GM18951 (cell line): ENCODE results near the gene ATXN7L1.

Experiments
- POLR2A ChIP-seq: IDR thresholded peaks from 4 replicates; pipeline ENCODE4 v1.6.1; 2011; ENCODE audit warnings: mild to moderate bottlenecking; ENCODE audit not compliant: insufficient read length, insufficient read depth; ENCODE audit errors: extremely low read depth
- in situ Hi-C: fragments of 300-500 bp; cut with MboI; formaldehyde crosslinking; loops from one replicate; pipeline ENCODE4 v1.12.0; 2022; ENCODE audit warnings: low sequenced_read_pairs, mixed read lengths, inconsistent platforms; ENCODE audit not compliant: unreplicated experiment

Gene ATXN7L1

DNA sequence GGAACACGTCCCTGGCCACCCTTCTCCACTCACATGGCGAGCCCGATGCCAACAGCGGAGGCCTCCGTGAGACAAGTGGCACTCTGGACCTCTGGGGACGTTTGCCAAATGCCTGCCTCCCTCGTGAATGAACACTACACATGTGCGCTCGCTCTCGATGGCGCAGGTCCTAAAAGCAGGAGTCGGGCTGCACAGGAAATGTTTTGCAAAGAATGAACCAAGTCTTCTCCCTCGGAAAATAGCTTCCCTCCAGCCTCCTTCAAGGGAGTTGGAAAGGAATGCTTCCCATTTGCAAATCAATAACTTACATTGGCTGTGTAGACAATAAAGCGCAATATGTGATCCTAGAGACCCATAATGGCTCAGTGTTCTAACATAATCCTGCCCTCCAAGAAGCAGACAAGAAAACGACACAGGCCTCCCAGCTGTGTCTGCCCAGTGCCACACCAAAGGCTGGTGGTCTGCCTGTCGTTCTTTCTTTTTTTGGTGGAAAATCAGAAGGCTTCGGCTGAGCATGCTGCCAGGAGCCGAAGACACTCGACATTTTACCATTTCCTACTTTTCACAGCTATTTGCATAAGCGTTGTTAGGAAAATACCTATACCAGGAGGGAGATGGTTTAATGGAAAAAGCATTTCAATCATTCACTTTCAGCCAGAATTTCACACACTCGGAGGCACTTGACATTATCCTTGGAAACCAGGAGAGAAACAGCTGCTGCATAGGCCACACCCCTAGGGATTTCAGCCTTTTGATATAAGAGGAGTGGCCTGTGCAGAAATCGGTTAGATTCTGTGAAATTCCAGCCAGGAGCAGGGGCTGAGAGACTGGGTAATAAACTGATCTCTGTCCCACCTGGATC is 38.4 kb downstream of the ATXN7L1 start:
- TF ChIP-seq POLR2A, result no peak
- in situ Hi-C loops, result no loop called here

DNA sequence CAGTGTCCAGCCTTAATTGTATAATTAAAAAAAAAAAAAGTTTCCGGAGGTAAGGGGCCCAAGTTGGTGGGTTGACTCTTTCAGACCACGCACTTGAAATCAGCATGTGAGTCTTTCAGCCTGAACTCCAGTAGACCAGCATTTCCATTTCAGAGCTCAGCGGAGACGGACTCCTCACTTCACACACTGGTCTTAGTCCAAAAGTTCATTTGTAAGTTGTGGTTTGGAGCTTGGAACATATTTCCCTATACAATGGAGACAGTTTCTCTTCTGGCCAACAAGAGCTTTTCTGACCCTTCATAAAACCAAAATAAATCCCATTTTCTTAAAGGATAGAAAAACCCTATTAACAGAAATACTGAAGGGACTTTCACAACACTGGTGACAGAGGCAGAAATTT is 41.0 kb downstream of the ATXN7L1 start:
- in situ Hi-C loops, result no loop called here
- TF ChIP-seq POLR2A, result no peak

DNA sequence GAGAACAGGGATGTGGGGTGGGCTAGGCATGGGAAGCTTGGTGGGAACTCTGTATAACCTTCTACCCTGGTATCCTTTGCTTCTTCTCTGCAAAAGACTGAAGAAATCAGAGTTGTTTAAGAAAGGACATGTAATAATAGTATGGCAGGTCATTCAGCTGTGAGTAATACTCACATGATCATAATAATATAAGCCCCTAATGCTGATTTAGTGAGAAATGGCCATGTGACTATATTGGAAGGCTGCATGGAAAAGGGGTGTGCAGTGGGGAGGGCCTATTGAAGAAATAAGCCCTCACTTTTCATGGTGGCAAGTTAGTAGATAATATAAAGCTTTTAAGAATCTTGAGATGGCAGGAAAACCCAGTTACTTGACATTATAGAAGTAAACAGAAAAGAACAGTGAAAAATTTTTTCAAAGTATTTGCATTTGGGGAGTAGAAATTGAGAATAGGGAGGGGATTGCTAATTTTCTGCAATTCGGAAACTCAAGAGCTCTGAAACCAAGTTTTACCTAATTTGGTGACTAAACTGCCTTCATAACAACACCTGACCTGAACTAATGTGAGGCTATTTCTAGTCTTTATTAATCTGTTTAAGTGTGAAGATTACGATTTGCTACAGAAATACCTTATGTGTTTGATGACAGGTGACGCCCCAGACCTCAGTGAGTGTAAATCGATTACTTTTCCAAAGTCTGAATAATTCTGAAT is 44.4 kb downstream of the ATXN7L1 start:
- in situ Hi-C loops, result no loop called here
- TF ChIP-seq POLR2A, result no peak

DNA sequence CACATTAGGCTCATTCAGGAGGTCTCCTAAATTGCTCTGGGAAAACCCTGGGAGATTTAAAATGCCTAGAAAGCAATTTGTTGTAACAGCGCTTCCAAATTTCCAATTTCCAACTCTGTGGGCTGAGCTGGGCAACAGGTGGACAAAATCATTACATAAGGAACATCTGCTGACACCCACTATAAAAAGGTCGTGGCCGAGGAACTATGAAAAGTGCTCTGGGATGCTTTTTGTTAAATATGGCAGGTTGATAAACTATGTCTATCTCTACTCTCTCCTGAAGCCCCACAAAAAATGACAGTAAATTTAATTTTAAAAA is 45.1 kb downstream of the ATXN7L1 start:
- in situ Hi-C loops, result no loop called here
- TF ChIP-seq POLR2A, result no peak

DNA sequence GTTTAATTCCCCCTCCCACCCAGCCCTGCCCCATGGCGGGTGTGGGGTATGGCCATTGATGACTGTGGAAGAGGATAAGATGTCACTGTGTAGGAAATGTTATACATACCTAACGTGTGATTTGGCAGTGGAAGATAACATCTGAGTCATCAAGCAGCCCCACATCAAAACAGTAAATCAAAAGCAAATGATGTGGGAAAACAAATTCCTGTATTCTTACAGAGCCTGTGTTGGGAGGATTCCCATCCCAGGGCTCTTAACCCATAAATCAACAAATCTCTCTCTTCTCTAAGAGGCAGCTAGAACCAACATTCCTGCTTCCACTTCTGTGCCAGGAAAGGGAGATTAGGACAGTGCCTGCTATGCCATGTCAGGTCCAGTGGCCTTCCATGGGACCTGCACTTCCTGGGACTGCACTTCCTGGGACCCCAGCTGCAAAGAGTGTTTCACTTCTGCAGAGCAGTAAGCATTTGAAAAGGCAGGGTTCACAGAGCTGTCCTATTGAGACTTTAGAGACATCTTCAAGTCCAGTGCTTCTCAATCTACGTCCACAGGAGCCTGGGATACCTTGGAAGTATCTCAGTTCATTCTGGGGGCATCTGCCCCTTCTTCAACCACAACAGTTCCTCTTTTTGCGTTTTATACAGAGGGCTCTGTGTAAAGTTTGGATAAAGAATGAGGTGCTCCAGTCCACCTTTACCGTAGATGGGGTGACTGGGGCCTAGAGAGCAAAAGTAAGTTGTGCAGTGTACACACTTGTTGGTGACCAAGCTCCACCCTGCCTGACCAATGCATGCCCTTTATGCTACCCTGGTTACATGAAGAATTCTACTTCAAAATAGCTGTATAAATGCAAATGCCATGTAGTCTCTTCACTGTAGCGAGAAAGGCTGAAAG is 45.7 kb downstream of the ATXN7L1 start:
- TF ChIP-seq POLR2A, result no peak
- in situ Hi-C loops, result no loop called here

DNA sequence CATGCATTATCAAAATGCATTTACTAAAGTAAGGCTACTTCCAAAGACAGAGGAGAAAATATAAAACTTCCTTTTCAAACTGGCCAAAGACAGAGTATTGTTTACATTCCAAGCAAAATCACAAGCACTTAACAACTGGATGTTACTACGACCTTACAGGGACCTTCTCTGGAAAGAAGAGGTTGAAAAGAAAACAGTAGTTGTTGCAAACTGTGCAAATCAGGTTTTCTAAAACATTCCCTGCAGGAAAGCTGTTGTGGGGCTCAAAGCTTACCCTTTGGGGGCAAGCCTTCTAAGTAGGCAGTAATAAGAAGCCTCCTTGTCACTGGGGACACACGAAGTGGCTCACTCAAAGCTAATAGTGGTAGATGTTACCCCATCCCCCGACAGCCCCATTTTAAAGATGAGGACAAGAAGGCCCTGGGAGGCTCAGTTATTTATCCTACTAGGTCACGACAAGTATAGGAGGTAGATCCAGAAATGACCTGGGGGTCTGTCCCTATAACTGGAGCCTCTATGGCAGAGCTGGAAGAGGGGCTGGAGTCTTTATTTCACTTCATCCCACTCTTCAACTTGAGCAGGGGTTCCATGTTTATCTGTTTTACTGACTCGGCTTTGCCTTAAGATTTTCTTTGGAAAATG is 46.6 kb downstream of the ATXN7L1 start:
- TF ChIP-seq POLR2A, result no peak
- in situ Hi-C loops, result no loop called here

DNA sequence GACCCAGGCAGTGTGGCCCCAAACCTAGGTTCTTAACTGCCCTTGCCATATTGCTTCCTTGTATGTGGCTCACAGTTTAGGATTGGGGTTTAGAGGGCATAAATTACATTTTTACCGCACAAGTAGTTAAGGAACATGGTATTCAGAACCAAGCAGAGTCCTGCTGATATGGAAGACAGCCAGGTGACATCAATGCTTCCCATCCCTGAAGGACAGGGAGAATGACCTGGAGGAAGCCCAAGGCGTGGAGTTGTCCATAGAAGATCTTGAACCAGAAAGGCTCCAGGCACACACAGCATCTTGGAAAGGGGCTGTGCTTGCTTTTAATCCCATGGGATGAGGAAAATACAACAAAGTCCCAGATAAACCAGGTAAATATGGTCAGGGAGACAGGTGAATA is 48.3 kb downstream of the ATXN7L1 start:
- no peak for TF ChIP-seq POLR2A
- in situ Hi-C loops, result no loop called here

DNA sequence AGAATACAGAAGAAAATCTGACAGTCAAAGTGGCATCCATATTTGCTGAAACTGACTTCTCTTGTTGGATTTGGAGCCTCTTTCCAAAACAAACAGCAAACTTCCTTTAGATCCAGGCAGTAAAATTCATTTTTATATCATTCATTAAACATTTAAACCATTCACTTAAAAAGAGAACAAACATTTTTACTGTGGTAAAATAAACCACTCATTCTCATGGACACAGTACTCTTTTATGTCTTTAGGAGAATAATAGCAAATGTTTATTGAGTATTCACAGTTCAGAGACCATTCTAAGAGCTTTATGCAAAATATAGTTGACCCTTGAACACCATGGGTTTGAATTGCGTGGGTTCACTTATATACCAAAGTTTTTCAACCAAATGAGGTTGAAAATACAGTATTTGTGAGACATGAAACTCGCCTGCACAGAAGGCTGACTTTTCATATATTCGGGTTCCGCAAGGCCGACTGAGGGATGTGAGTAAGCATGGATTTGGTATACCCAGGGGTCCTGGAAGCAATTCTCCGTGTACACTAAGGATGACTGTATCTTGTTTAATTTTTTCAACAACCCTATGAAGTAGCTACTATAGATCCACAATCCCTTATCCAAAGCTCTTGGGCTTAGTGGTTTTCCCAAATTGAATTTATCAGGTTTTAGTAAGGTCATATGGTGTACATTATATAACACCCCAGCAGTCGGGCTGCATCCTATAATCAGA is 49.1 kb downstream of the ATXN7L1 start:
- no peak for TF ChIP-seq POLR2A
- in situ Hi-C loops, result no loop called here

DNA sequence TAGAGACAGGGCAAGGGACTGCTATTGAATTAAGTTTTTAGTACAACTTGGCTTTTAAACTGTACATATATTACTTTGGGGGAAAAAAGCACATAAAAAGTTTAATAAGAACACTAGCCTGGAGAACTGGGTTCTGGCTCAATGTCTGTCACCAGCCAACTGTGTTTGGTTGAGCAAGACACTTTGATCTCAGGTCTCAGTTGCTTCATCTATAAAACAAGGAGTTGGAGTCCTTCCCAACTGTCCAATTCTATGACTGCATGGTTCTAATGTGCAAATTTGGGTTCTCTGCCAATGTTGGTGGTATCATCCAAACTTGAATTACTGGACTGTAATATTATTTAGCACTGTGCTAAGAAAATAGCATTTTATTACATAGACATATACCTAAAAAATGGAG is 50.3 kb downstream of the ATXN7L1 start:
- TF ChIP-seq POLR2A, result no peak
- in situ Hi-C loops, result no loop called here

DNA sequence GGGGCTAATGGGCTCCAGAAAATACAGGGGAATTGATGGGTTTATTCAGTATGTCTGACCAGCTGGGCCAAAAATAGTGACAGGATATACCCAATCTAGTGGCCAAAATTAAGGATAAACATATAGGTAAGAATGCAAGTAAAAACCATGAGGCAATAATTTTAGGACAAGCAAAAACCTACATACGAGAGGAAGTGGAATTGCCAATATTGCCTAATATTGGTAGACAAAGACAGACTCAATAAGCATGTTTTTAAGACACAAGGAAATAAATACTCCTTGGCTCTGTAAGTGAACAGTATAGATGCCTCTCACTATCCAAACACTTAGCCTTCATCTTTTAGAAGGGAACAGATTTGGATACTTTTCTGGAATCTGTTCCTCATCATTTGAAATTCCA is 51.0 kb downstream of the ATXN7L1 start:
- no peak for TF ChIP-seq POLR2A
- in situ Hi-C loops, result no loop called here

DNA sequence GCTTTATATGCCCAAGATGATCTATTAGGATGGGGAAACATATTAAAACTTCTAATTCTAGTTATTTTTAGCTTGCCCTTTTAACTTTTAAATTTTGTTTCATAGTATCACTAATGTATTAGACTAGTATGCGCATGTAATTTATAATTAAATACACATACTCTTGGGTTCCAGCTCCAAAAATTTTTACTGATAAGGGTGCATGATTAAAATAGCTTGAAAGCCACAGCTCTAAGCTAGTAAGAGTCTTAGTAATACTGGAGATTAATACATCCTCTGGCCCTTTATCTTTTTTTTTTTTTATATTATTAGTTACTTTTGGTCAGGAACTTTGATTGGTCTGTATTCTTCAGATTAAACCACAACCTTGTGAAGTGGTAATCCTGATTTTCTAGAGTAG is 53.6 kb downstream of the ATXN7L1 start:
- no peak for TF ChIP-seq POLR2A
- in situ Hi-C loops, result no loop called here

DNA sequence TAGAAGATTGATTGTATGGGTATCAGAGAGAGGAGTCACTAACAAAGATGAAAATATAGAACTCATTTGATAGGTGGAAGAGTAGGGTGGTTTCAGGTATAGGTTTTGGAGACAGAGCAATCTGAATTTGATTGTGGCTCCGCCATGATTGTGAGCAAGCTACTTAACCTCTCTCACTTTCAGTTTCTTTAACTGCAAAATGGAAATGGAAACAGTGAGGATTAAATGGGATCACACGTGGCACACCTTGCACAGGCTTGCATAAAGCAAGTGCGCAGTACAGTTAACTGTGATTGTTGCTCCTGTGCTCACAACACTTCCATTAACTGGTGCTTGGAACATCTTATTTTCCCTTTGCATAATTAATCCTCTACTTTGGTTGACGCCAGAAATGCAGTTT is 54.9 kb downstream of the ATXN7L1 start:
- in situ Hi-C loops, result no loop called here
- no peak for TF ChIP-seq POLR2A
